GM21723 (cell line): ENCODE results near the gene MKLN1.
A peak's percentile ranks its signal among the peaks of the same experiment; 100 is the strongest.
"Not testable (repeated sequence)": the region's sequence is repeated elsewhere in the genome, so short reads cannot be mapped to it uniquely, and the experiment has no call there.

Experiments
- ATAC-seq: cut with Tn5 transposase; IDR thresholded peaks from one replicate; pipeline ENCODE4 v1.9.1; 2021; ENCODE audit warnings: mild to moderate bottlenecking, moderate library complexity; ENCODE audit not compliant: unreplicated experiment

The MKLN1 gene

DNA sequence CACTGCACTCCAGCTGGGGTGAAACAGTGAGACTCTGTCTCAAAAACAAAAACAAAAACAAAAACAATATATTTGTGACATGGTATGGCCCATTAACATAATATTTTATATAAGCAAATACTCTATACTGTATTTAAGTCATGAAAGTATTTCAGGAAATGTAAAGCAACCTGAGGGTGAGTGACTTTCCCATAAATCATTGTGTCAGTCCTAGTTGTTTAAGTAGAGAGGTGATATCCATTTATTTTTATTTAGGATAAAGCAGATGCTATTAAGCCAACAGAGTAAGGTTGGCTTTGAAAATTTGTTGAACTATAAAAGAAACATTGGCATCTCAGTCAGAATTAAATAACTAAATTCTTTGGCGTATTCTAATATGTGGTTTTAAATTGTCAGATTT, 60.5 kb downstream of the MKLN1 start:
- ATAC-seq = no peak

- ATAC-seq = no peak
Measured at GRCh38 chr7:131390275-131390674, 62.6 kb downstream of the MKLN1 start.

- ATAC-seq = no peak
Measured at GRCh38 chr7:131391145-131391544, 63.5 kb downstream of the MKLN1 start.

DNA sequence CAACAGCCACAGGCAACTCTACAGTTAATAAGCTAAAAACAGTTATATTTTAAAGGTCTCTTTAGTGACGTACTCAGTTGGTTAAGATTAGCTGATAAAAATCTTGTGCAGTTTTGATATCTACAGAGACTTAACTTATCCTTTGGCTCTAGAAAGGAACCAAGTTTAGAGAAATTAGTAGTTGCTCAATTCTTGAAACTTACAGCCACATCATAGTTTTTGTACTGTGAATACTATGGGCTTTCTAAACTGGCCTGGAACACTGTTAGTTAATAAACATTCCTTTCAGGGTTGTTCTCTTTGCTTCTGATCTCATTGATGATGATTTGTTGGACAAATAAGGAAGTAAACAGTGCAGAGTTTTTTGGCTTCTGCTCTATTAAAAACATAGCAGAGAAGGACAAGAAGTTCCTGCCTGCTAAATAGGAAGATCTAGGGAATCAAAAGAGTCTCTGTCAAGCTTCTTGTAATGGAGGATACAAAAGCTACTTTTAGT, 73.1 kb downstream of the MKLN1 start:
- no peak for ATAC-seq

GRCh38 chr7:131401194-131401593, 73.5 kb downstream of the MKLN1 start:
- no peak for ATAC-seq

DNA sequence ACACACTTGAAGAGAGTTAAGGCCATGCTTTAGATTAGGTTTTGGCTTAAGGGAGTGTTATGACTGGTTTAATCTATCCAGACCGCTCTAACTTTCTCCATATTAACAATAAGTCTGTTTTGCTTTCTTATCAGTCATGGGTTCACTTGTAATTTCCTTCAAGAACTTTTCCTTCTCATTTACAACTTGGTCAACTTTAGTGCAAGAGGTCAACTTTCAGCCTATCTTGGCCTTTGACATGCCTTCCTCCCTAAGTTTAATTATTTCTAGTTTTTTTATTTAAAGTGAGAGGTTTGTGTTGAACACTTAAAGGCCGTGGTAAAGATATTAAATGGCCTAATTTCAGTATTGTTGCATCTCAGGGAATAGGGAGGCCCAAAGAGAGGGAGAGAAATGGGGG, 75.6 kb downstream of the MKLN1 start:
- ATAC-seq = no peak

- no peak for ATAC-seq
Measured at GRCh38 chr7:131404226-131404911, 76.7 kb downstream of the MKLN1 start.

DNA sequence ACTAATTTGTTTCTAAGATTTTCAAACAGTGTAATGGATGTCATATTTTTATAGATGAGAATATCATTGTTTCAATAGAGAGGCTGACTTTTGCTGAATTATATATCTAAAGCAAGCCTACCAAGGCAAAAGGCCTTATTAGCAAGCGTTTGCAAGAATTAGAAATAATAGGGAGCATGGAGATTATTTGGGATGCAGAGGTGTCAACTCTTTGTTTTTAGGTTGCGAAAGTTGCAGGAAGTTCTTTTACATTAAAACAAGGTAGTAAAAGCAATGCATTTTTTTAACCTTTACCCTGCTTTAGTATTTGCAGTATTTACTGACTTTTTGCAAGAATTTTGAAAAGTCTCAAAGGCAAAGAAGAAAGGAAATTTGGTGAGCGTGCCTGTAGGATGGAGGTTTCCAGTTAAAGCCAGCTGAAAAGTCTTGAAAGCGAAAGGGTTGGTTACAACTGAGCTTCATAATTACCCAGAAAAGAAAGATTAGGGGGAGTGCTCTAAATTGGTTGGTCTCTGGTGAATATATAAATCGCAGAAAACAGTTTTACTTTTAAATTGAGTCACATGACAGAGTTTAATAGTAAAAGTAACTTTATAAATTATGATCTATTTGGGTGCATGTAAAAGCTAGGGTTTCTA, 81.6 kb downstream of the MKLN1 start:
- ATAC-seq = no peak

GRCh38 chr7:131412031-131412430, 84.4 kb downstream of the MKLN1 start:
- ATAC-seq = no peak

- ATAC-seq = no peak
Measured at GRCh38 chr7:131413711-131414110, 86.0 kb downstream of the MKLN1 start.

GRCh38 chr7:131424219-131424822, 96.6 kb downstream of the MKLN1 start:
- peak; percentile 68 for ATAC-seq

DNA sequence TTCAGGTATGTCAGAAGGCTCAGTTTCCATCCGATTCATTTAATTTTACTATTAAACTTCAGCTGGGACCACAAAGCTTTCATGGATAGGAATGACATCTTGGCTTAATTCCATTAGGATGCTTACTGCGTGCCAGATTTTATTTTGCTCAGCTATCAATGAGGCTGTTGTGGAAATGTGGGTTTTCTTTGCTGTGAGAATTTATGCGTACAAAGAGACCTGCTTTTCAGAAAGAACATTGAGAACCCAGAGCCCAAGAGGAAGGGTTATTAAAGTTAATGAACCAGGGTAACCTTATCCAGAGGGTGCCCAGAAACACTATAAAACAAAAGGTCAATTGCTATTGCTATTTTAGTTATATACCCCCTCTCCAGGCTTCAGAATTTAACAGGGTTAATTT, 98.3 kb downstream of the MKLN1 start:
- no peak for ATAC-seq

- ATAC-seq = not testable (repeated sequence)
Measured at GRCh38 chr7:131430826-131431225, 103.2 kb downstream of the MKLN1 start.

- ATAC-seq = no peak
Measured at GRCh38 chr7:131431289-131431688, 103.6 kb downstream of the MKLN1 start.

DNA sequence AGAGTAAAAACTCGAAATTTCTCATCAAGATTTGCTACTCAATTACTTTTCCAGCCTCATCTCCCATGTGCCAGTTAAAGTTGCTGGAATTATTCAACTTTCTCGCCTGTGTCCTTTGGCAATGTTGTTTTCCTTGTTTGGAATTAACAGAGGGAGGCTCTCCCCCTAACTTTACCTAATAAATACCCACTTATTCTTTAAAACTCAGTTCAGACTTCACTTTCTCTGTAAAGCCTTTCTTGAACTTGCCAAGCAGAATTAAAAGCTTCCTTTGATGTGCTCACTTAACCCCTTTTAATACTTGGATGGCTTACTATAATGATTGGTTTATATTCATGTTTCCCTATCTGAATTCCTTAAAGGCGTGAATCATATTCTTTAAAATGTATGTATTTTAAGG, 104.1 kb downstream of the MKLN1 start:
- no peak for ATAC-seq

DNA sequence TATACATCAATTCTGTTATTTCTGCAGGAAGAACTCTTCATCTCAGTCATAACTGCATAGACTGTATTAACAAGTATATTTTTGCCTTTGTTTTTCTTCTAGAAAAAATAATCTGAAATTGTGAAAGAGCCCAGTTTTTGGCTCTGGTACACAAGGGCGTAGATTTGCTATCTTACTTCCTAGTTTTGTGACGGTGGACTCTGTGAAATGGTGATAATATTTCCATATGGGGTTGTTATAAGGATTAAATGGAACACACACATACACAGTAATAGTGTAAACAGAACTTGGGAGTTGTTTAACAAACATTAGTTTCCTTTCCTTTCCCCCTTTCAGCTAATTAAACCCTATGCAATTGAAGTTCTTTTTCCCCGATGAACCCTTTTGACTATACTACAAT, 108.7 kb downstream of the MKLN1 start:
- no peak for ATAC-seq

GRCh38 chr7:131438969-131439368, 111.3 kb downstream of the MKLN1 start:
- no peak for ATAC-seq

DNA sequence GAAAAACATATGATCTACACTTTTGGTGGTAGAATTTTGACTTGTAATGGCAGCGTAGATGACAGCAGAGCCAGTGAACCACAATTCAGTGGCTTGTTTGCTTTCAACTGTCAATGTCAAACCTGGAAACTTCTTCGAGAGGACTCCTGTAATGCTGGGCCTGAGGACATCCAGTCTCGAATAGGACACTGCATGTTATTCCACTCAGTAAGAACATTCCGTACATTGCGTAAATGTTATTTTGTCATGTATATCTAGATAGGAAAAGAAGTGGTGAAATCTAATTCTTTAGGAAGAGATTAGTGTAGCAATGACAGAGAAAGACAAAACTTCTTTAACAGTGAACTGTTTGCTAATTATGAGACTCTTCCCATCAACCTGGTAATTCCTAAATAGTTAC, 115.8 kb downstream of the MKLN1 start:
- no peak for ATAC-seq

DNA sequence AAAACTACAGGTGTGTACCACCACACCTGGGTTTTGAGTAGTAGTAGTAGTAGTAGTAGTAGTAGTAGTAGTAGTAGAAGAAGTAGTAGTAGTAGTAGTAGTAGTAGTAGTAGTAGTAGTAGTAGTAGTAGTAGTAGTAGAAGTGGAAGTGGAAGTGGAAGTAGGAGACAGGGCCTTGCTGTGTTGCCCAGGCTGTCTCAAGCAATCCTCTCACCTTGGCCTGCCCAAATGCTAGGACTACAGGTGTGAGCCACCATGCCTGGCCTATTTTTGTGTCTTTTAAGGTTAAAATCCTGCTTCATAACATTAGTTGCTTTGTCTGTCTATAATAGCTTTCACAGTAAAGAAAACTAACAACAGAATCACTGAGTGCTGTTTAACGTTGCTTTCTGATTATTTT, 117.0 kb downstream of the MKLN1 start:
- no peak for ATAC-seq

DNA sequence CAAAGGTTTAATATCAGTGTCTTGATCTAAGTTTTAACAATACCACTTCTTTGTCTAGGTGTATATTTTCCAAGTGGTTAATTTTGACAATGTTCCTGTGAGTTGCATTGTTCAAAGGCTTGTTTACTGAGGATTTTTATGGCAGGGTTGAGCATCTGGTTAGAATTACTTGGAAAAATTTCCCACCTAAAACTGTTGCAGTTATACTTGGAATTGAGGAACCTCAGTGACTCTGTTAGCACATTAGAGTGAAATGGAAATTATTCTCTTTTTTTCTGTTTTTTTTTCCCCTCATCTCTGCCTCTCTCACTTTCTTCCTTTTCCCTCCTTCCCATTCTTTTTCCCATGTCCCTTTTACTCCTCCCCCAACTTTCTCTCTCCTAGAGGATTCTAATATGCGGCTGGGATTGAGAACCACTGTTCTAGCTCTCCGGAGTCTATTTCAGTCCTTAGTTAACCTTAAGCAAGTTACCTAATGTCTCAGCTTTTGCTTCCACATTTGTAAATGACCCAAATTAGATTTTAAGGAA, 121.8 kb downstream of the MKLN1 start:
- ATAC-seq = no peak

DNA sequence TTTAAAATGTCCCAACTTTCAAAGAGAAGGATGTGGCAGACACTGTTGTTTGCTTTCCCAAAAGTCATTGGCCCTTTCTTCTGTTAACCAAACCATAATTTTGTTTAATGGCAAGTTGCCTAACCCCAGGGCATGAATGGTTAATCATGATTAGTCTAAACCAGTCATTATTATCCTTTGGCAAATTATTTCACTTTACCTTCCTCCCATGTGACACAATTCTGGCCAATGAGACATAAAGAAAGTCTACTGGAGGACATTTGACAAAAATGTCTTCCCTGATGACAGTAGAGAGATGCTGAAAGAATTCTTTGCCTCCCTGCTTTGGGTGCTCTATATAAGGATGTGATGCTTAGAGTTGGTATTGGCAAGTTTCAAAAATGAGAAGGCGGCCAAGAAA, 126.8 kb downstream of the MKLN1 start:
- ATAC-seq = no peak

GRCh38 chr7:131455001-131455400, 127.3 kb downstream of the MKLN1 start:
- ATAC-seq = no peak
